H1 (cell line): ENCODE measurements around the gene TGFBR2.

Source experiments
- MAFK ChIP-seq: IDR thresholded peaks from 2 replicates; pipeline ENCODE4 v1.6.1; 2012; ENCODE audit warnings: low read depth, mild to moderate bottlenecking, improper control_type of control experiment, low read length
- SIX5 ChIP-seq: IDR thresholded peaks from 2 replicates; pipeline ENCODE4 v1.6.1; 2011; ENCODE audit warnings: mild to moderate bottlenecking, low read depth, low read length
- YY1 ChIP-seq: IDR thresholded peaks from 2 replicates; pipeline ENCODE4 v1.6.1; 2011; ENCODE audit warnings: low read depth, mild to moderate bottlenecking, low read length

GRCh38 chr3:30729512-30729911 is 123.1 kb downstream of the TGFBR2 start:
- TF ChIP-seq SIX5 (no peak), YY1 (no peak), MAFK (no peak)
